GM10266 (cell line): ENCODE data around the gene U2SURP.

Experiments
- DNase-seq: peaks from one replicate; pipeline ENCODE4 v3.0.0; 2012; ENCODE audit errors: extremely low spot score
- TF ChIP-seq, protein P1 (sequence below): IDR thresholded peaks from 2 replicates; pipeline ENCODE4 v1.5.1; 2012; ENCODE audit warnings: mild to moderate bottlenecking, low read depth; ENCODE audit not compliant: control insufficient read depth, insufficient read depth; ENCODE audit errors: missing control alignments

The U2SURP gene

GRCh38 chr3:143078883-143079282 lies 77.5 kb downstream of the U2SURP start:
- TF ChIP-seq, protein P1, sequence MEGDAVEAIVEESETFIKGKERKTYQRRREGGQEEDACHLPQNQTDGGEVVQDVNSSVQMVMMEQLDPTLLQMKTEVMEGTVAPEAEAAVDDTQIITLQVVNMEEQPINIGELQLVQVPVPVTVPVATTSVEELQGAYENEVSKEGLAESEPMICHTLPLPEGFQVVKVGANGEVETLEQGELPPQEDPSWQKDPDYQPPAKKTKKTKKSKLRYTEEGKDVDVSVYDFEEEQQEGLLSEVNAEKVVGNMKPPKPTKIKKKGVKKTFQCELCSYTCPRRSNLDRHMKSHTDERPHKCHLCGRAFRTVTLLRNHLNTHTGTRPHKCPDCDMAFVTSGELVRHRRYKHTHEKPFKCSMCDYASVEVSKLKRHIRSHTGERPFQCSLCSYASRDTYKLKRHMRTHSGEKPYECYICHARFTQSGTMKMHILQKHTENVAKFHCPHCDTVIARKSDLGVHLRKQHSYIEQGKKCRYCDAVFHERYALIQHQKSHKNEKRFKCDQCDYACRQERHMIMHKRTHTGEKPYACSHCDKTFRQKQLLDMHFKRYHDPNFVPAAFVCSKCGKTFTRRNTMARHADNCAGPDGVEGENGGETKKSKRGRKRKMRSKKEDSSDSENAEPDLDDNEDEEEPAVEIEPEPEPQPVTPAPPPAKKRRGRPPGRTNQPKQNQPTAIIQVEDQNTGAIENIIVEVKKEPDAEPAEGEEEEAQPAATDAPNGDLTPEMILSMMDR = no peak
- no peak for DNase-seq

DNA sequence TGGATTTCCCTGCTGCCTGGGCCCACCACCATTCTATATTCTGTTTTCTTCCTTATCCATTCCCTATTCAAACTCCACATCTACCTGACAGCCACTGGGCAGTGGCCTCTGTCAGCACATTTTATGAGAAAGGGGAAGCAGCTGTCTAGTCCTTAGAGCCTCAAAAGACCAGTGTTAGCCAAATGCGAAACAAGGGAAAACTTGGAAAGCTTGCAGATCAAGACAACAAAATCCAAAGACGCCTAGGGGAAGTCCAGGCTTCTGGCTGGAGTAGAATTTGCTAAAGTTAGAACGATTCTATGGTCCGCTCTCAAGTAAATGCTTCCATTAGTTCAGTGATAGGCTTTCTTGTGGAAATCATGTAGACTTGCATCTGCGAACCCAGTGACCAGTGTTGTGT lies 78.8 kb downstream of the U2SURP start:
- no peak for DNase-seq
- TF ChIP-seq, protein P1 = no peak

- TF ChIP-seq, protein P1 = no peak
- no peak for DNase-seq
These were observed 80.0 kb downstream of the U2SURP start for GRCh38 chr3:143081365-143081764.

- TF ChIP-seq, protein P1 = no peak
- DNase-seq = peak; percentile 65
These were observed 80.7 kb downstream of the U2SURP start for GRCh38 chr3:143081844-143082778.

- DNase-seq = no peak
- TF ChIP-seq, protein P1 = no peak
These were observed 82.4 kb downstream of the U2SURP start for GRCh38 chr3:143083781-143084180.

GRCh38 chr3:143084856-143085731 lies 83.7 kb downstream of the U2SURP start:
- TF ChIP-seq, protein P1 = peak; percentile 6
- DNase-seq = peak; percentile 55
